GM12878 (cell line): ENCODE results near the gene AKAP8. TPM values are rescaled to one million over a fixed set of nuclear protein-coding genes. Genes with fewer than 3 reads are reported as not detected.
A peak's percentile ranks its signal among the peaks of the same experiment; 100 is the strongest.

Experiments
- ATAC-seq: fragments of 200-7000 bp; cut with Tn5 transposase; 3 replicates; pipeline ENCODE4 v1.9.1; 2020; ENCODE audit warnings: mild to moderate bottlenecking, moderate library complexity
- BruUV-seq: library from RNA; stranded (reverse); fragments of 400-500 nt; replicated peaks from 2 replicates; lab custom pipeline; 2021; lab: Mats Ljungman, UMichigan
- CTCF ChIA-PET: fragments of 300-600 bp; sonication (Branson Sonifier 250); formaldehyde crosslinking; extraction: SDS; loops from one replicate; lab custom pipeline; 2021; ENCODE audit warnings: inconsistent platforms; lab: Yijun Ruan, JAX
- POLR2A ChIA-PET: fragments of 350-600 bp; formaldehyde crosslinking; extraction: SDS; loops from one replicate; lab custom pipeline; 2021; ENCODE audit warnings: inconsistent platforms; lab: Charles Lee
- RAD21 ChIA-PET: fragments of 300-600 bp; sonication (Branson Sonifier 250); formaldehyde crosslinking; loops from one replicate; lab custom pipeline; 2023; ENCODE audit warnings: antibody characterized with exemption; ENCODE audit not compliant: unreplicated experiment; lab: Charles Lee
- SMC1A ChIA-PET: fragments of 300-600 bp; sonication (Branson Sonifier 250); formaldehyde crosslinking; loops from one replicate; lab custom pipeline; 2023; ENCODE audit not compliant: unreplicated experiment, uncharacterized antibody; lab: Charles Lee
- DNase-seq: peaks from one replicate; pipeline ENCODE4 v3.0.0-alpha.2; 2011; ENCODE audit warnings: low read depth, low spot score
- FAIRE-seq: peaks from 3 replicates; lab custom pipeline; 2011; peaks lifted over from hg19 to GRCh38; lab: Jason Lieb, UNC
- H2AFZ ChIP-seq: 2 replicates; pipeline ENCODE4 v1.6.0; 2011; ENCODE audit warnings: low read depth, low read length, control low read depth; ENCODE audit not compliant: control insufficient read depth
- H3K27ac ChIP-seq: 2 replicates; pipeline ENCODE4 v1.5.1; 2011; ENCODE audit warnings: control low read depth; ENCODE audit not compliant: control insufficient read depth, insufficient read depth
- H3K27me3 ChIP-seq, 2 experiments: replicated peaks in 1 of 2; 2 replicates each; pipeline versions ENCODE4 v1.6.0 to v1.6.1; 2011; ENCODE audit warnings: low read length in 1 of 2; ENCODE audit not compliant: control insufficient read depth in 2 of 2, insufficient read depth in 2 of 2
- H3K36me3 ChIP-seq, 2 experiments: 2 replicates each; pipeline ENCODE4 v1.5.1; 2011; ENCODE audit warnings: low read length in 1 of 2; ENCODE audit not compliant: control insufficient read depth in 2 of 2, insufficient read depth in 2 of 2
- H3K4me1 ChIP-seq: 2 replicates; pipeline ENCODE4 v1.6.1; 2011; ENCODE audit warnings: mild to moderate bottlenecking, low read length, moderate library complexity, mixed read lengths; ENCODE audit not compliant: control insufficient read depth, insufficient read depth
- H3K4me2 ChIP-seq: 2 replicates; pipeline ENCODE4 v1.6.0; 2011; ENCODE audit warnings: control low read depth; ENCODE audit not compliant: control insufficient read depth, insufficient read depth
- H3K4me3 ChIP-seq: fragments of 200-600 bp; sonication (generic); 2 replicates; pipeline ENCODE4 v1.5.1; 2016
- H3K79me2 ChIP-seq: 2 replicates; pipeline ENCODE4 v1.6.0; 2011; ENCODE audit warnings: low read length; ENCODE audit not compliant: control insufficient read depth, insufficient read depth
- H3K9ac ChIP-seq: 2 replicates; pipeline ENCODE4 v1.8.0; 2011; ENCODE audit warnings: low read length, control low read depth, mixed read lengths; ENCODE audit not compliant: control insufficient read depth, insufficient read depth
- H3K9me3 ChIP-seq: replicated peaks from 3 replicates; pipeline ENCODE4 v1.5.1; 2011; ENCODE audit warnings: mild to moderate bottlenecking, low read length; ENCODE audit not compliant: control insufficient read depth, insufficient read depth
- H4K20me1 ChIP-seq: 2 replicates; pipeline ENCODE4 v1.6.0; 2011; ENCODE audit not compliant: control insufficient read depth, insufficient read depth
- BACH1 ChIP-seq: fragments of 450-650 bp; IDR thresholded peaks from 2 replicates; pipeline ENCODE4 v1.6.1; 2017; ENCODE audit warnings: mild to moderate bottlenecking, borderline replicate concordance
- CHD2 ChIP-seq: IDR thresholded peaks from 2 replicates; pipeline ENCODE4 v1.6.1; 2011; ENCODE audit warnings: low read depth, low read length, improper control_type of control experiment, borderline replicate concordance
- EGR1 ChIP-seq, 2 experiments: IDR thresholded peaks; 1 replicate in 1 of 2; 2 replicates in 1 of 2; pipeline ENCODE4 v1.6.1; 2011 to 2012; ENCODE audit warnings: low read depth in 2 of 2, low read length in 2 of 2, borderline replicate concordance in 1 of 2, mild to moderate bottlenecking in 1 of 2, moderate library complexity in 1 of 2
- HCFC1 ChIP-seq: fragments of 150-350 bp; IDR thresholded peaks from 2 replicates; pipeline ENCODE4 v1.6.1; 2014; ENCODE audit warnings: low read length
- IKZF2 ChIP-seq, 2 experiments: fragments of 450-650 bp; IDR thresholded peaks; 2 replicates each; pipeline ENCODE4 v1.6.1; 2017; ENCODE audit warnings: mild to moderate bottlenecking in 2 of 2, moderate library complexity in 2 of 2
- MTA3 ChIP-seq: IDR thresholded peaks from 2 replicates; pipeline ENCODE4 v1.6.1; 2012; ENCODE audit warnings: low read length, inconsistent platforms, borderline replicate concordance
- POLR2A ChIP-seq: IDR thresholded peaks from 2 replicates; pipeline ENCODE4 v1.6.1; 2011; ENCODE audit warnings: low read depth, mild to moderate bottlenecking, low read length
- TAF1 ChIP-seq: IDR thresholded peaks from 2 replicates; pipeline ENCODE4 v1.6.1; 2011; ENCODE audit warnings: mild to moderate bottlenecking, low read depth, low read length, borderline replicate concordance
- WGBS: methylation state at CpG from one replicate; pipeline ENCODE4 v1.1.6; 2016; ENCODE audit warnings: low lambda C conversion rate; ENCODE audit not compliant: insufficient replicate concordance, insufficient coverage; ENCODE audit errors: missing lambda C conversion rate; 5-methylcytosine and 5-hydroxymethylcytosine counted together
- in situ Hi-C: fragments of 300-500 bp; cut with MboI; formaldehyde crosslinking; loops from 9 replicates; pipeline ENCODE4 v1.14.3; 2018; ENCODE audit warnings: mixed read lengths
- intact Hi-C: fragments of 100-400 bp; cut with micrococcal nuclease; formaldehyde crosslinking; loops from one replicate; pipeline ENCODE4 v1.14.2; 2022; ENCODE audit not compliant: unreplicated experiment
- polyA plus RNA-seq, 11 experiments: library from polyadenylated mRNA; depleted of rRNA in 4 of 11; unstranded in 6 of 11; stranded (reverse) in 5 of 11; fragments of >200 nt; fragmentation: Nextera tagmentation in 4 of 11; fragmentation: Illumina TruSeq in 1 of 11; extraction: Ambion mirVana in 4 of 11; extraction: Trizol in 1 of 11; gene quantifications; 1 replicate in 1 of 11; 2 replicates in 10 of 11; pipeline versions ENCODE4 v1.2.1 to v1.2.3, GENCODE V29; 2011 to 2016; ENCODE audit warnings: inconsistent platforms in 2 of 11, missing spikeins in 2 of 11, low read depth in 1 of 11
- total RNA-seq, 4 experiments: library from RNA; depleted of rRNA in 3 of 4; stranded (reverse); fragments of >200 nt in 3 of 4; fragmentation: Illumina TruSeq in 1 of 4; extraction: Trizol in 1 of 4; gene quantifications; 2 replicates each; pipeline versions ENCODE4 v1.2.1 to v1.2.3, GENCODE V29; 2013 to 2021
- TF ChIP-seq, protein P1 (sequence below): IDR thresholded peaks from 2 replicates; pipeline ENCODE4 v1.6.1; 2011; ENCODE audit warnings: borderline replicate concordance, low read depth, mild to moderate bottlenecking, moderate library complexity, mixed read lengths, low read length; ENCODE audit not compliant: insufficient read depth; ENCODE audit errors: extremely low read length
- TF ChIP-seq, protein P2 (sequence below): IDR thresholded peaks from 2 replicates; pipeline ENCODE4 v1.6.1; 2011; ENCODE audit warnings: low read depth, mild to moderate bottlenecking, low read length, moderate library complexity, borderline replicate concordance; ENCODE audit errors: extremely low read depth
- TF ChIP-seq, protein P3 (sequence below): fragments of 450-650 bp; IDR thresholded peaks from 2 replicates; pipeline ENCODE4 v1.6.1; 2018; ENCODE audit warnings: mild to moderate bottlenecking, low read depth, moderate library complexity; ENCODE audit not compliant: partially characterized antibody
- TF ChIP-seq, protein P4 (sequence below): fragments of 450-650 bp; IDR thresholded peaks from 2 replicates; pipeline ENCODE4 v1.6.1; 2017; ENCODE audit warnings: antibody characterized with exemption, mild to moderate bottlenecking, moderate library complexity
- TF ChIP-seq, protein P5 (sequence below): IDR thresholded peaks from 2 replicates; pipeline ENCODE4 v1.6.1; 2012; ENCODE audit warnings: low read depth, low read length, improper control_type of control experiment

The AKAP8 gene
- total and polyA plus RNA-seq, 10 of the 15 experiments (the other 5 are each of a cell fraction or from before 2014, with no cell fraction given), result 5.3 to 57.7 (median 20.6) TPM

DNA sequence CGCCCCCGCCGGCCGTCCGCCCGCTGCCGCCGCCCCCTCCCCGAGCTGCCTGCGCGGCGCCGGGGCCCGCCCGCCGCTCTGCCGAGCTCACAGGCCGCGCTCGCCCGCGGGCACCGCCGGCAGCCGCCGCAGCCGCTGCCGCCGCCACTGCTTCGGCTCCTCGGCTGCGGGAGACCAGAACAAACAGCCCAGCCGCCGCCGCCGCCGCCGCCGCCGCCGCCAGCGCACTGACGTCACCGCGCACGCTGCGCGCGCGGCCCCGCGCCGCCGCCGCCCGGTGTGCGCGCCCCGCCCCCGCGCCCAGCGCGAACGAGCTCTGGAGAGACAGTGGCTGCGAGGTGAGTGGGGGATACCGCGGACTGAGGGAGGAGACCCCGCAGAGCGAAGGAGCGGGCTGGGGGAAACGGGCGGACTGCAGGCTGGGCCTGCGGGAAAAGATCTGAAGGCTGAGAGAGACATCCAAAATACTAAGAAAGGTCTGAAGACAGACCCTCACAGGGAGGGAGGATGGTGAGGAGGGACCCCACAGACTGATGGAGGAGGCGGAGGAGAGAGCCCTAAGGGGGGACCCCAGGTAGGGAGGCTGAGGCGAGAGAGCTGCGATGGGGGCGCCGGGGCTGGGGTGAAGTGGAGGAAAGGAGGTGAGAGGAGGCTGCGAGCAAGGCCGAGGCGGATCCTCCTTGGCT, 47.1 kb downstream of the AKAP8 start, which contains the start of gene BRD4:
Gene BRD4 (minus strand): TSS at position 229 of the 686 bp plus-strand sequence. CDS start 59,440 bp downstream, outside the sequence.
- peak within 1 kb of the TSS; percentile 93 for H3K4me2 ChIP-seq
- H2AFZ ChIP-seq, result peak within 1 kb of the TSS; percentile 7; the same call in 1 of the 2 replicates
- peaks cover 57% of the 10 kb centered on the region for H3K79me2 ChIP-seq
- DNase-seq (no peak), FAIRE-seq (no peak), ATAC-seq (peak; percentile 24)
- POLR2A ChIA-PET, result interaction anchor here (1.6 to 3.1 kb wide), 6 partner anchors 8 to 87 kb away, joined by 9 to 45 read pairs (median 12); partner anchors contain the start of genes AKAP8 and AKAP8L
- H3K9me3 ChIP-seq, result no peaks in the 10 kb centered on the region
- H3K27me3 ChIP-seq, result no peaks in the 10 kb centered on the region
- TSS peak; percentile 82 for BruUV-seq
- WGBS, result under 1% methylated on average over 38 of the region's 81 CpGs
- SMC1A ChIA-PET, result interaction anchor here (0.6 to 3.0 kb wide), 5 partner anchors 8 to 47 kb away, joined by 3 to 17 read pairs (median 7); partner anchors contain the start of gene AKAP8
- peaks cover 5% of the 10 kb centered on the region for H4K20me1 ChIP-seq
- RAD21 ChIA-PET, result interaction anchor here (0.8 to 3.5 kb wide), 4 partner anchors 14 to 86 kb away, joined by 3 to 41 read pairs (median 18); partner anchors contain the start of genes AKAP8 and AKAP8L
- H3K9ac ChIP-seq, result peak within 1 kb of the TSS; percentile 87
- H3K4me1 ChIP-seq, result peaks cover 9% of the 10 kb centered on the region
- peak within 1 kb of the TSS; percentile 99 for H3K4me3 ChIP-seq
- H3K27ac ChIP-seq, result peak within 1 kb of the TSS; percentile 90
- in situ Hi-C loops, result no loop called here
- intact Hi-C loops, result loop anchor here (5.0 kb wide), 1 partner anchor 40 kb away; no protein-coding TSS in a partner anchor
- no peaks in the 10 kb centered on the region; a peak in 1 of 4 replicates for H3K36me3 ChIP-seq
- CTCF ChIA-PET, result interaction anchor here (1.1 to 1.6 kb wide), 3 partner anchors 40 to 84 kb away, joined by 3 to 4 read pairs (median 3); no protein-coding TSS in a partner anchor
- TF ChIP-seq, protein P1, sequence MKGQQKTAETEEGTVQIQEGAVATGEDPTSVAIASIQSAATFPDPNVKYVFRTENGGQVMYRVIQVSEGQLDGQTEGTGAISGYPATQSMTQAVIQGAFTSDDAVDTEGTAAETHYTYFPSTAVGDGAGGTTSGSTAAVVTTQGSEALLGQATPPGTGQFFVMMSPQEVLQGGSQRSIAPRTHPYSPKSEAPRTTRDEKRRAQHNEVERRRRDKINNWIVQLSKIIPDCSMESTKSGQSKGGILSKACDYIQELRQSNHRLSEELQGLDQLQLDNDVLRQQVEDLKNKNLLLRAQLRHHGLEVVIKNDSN, result no peak
- TF ChIP-seq, protein P2, sequence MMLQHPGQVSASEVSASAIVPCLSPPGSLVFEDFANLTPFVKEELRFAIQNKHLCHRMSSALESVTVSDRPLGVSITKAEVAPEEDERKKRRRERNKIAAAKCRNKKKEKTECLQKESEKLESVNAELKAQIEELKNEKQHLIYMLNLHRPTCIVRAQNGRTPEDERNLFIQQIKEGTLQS, result no peak
- TF ChIP-seq POLR2A (peak; percentile 34), CHD2 (no peak), IKZF2 (IDR thresholded peaks at IDR 0.05) (no peak), TAF1 (peak; percentile 75; the same call in 1 of the 2 replicates), BACH1 (peak; percentile 36; the same call in 1 of the 2 replicates), EGR1 (IDR thresholded peaks at IDR 0.05; ENCODE audit: borderline replicate concordance in 1 of 2, low read depth in 2 of 2, low read length in 2 of 2) (peak; percentile 66 to 93), HCFC1 (no peak), MTA3 (no peak)
- TF ChIP-seq, protein P3, sequence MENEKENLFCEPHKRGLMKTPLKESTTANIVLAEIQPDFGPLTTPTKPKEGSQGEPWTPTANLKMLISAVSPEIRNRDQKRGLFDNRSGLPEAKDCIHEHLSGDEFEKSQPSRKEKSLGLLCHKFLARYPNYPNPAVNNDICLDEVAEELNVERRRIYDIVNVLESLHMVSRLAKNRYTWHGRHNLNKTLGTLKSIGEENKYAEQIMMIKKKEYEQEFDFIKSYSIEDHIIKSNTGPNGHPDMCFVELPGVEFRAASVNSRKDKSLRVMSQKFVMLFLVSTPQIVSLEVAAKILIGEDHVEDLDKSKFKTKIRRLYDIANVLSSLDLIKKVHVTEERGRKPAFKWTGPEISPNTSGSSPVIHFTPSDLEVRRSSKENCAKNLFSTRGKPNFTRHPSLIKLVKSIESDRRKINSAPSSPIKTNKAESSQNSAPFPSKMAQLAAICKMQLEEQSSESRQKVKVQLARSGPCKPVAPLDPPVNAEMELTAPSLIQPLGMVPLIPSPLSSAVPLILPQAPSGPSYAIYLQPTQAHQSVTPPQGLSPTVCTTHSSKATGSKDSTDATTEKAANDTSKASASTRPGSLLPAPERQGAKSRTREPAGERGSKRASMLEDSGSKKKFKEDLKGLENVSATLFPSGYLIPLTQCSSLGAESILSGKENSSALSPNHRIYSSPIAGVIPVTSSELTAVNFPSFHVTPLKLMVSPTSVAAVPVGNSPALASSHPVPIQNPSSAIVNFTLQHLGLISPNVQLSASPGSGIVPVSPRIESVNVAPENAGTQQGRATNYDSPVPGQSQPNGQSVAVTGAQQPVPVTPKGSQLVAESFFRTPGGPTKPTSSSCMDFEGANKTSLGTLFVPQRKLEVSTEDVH, result no peak
- TF ChIP-seq, protein P4, sequence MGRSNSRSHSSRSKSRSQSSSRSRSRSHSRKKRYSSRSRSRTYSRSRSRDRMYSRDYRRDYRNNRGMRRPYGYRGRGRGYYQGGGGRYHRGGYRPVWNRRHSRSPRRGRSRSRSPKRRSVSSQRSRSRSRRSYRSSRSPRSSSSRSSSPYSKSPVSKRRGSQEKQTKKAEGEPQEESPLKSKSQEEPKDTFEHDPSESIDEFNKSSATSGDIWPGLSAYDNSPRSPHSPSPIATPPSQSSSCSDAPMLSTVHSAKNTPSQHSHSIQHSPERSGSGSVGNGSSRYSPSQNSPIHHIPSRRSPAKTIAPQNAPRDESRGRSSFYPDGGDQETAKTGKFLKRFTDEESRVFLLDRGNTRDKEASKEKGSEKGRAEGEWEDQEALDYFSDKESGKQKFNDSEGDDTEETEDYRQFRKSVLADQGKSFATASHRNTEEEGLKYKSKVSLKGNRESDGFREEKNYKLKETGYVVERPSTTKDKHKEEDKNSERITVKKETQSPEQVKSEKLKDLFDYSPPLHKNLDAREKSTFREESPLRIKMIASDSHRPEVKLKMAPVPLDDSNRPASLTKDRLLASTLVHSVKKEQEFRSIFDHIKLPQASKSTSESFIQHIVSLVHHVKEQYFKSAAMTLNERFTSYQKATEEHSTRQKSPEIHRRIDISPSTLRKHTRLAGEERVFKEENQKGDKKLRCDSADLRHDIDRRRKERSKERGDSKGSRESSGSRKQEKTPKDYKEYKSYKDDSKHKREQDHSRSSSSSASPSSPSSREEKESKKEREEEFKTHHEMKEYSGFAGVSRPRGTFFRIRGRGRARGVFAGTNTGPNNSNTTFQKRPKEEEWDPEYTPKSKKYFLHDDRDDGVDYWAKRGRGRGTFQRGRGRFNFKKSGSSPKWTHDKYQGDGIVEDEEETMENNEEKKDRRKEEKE, result no peak
- TF ChIP-seq, protein P5, sequence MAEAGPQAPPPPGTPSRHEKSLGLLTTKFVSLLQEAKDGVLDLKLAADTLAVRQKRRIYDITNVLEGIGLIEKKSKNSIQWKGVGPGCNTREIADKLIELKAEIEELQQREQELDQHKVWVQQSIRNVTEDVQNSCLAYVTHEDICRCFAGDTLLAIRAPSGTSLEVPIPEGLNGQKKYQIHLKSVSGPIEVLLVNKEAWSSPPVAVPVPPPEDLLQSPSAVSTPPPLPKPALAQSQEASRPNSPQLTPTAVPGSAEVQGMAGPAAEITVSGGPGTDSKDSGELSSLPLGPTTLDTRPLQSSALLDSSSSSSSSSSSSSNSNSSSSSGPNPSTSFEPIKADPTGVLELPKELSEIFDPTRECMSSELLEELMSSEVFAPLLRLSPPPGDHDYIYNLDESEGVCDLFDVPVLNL, result no peak
